GM23248 (cell line): Measurements from ENCODE around the gene ARFRP1.

Experiments
- EZH2 ChIP-seq: fragments of 200-600 bp; sonication (generic); IDR thresholded peaks from 2 replicates; pipeline ENCODE4 v1.6.1; 2018; ENCODE audit warnings: antibody characterized with exemption, mild to moderate bottlenecking; ENCODE audit not compliant: insufficient read depth, poor library complexity, severe bottlenecking
- EZH2phosphoT487 ChIP-seq: fragments of 200-600 bp; sonication (generic); IDR thresholded peaks from 2 replicates; pipeline ENCODE4 v1.6.1; 2018; ENCODE audit warnings: antibody characterized with exemption, moderate library complexity, mild to moderate bottlenecking, low read depth; ENCODE audit not compliant: insufficient read depth

- TF ChIP-seq EZH2phosphoT487 = no peak
- TF ChIP-seq EZH2 = no peak
Measured at GRCh38 chr20:63658749-63659187, 49.0 kb downstream of the ARFRP1 start.
